Breast epithelium (tissue), 4 donors: ENCODE data around the gene BRS3. TPM values are rescaled to one million over a fixed set of nuclear protein-coding genes. Genes with fewer than 3 reads are reported as not detected.

Experiments
- DNase-seq, 2 donors: peaks; one replicate each; pipeline ENCODE4 v3.0.0-alpha.2; 2019; ENCODE audit warnings: low spot score in 2 of 2
- H3K27ac ChIP-seq, 2 donors: fragments of 200-600 bp; sonication (generic) in 1 of 2; one replicate each; pipeline ENCODE4 v1.5.1; 2016 to 2019; ENCODE audit warnings: mild to moderate bottlenecking in 1 of 2
- H3K27me3 ChIP-seq, 2 donors: fragments of 200-600 bp; sonication (generic) in 1 of 2; one replicate each; pipeline versions ENCODE4 v1.5.1 to v1.6.0; 2017 to 2019; ENCODE audit warnings: control low read depth in 1 of 2, mild to moderate bottlenecking in 1 of 2
- H3K36me3 ChIP-seq: fragments of 200-600 bp; one replicate; pipeline ENCODE4 v1.5.1; 2019
- H3K4me1 ChIP-seq, 2 donors: fragments of 200-600 bp; sonication (generic); one replicate each; pipeline ENCODE4 v1.5.1; 2016 to 2019; ENCODE audit warnings: control low read depth in 1 of 2
- H3K4me3 ChIP-seq, 3 donors: fragments of 200-600 bp; sonication (generic); 1 replicate in 2 of 3; 2 replicates in 1 of 3; pipeline ENCODE4 v1.5.1; 2016 to 2019; ENCODE audit warnings: mild to moderate bottlenecking in 3 of 3, moderate library complexity in 2 of 3
- H3K9me3 ChIP-seq, 2 donors: fragments of 200-600 bp; sonication (generic) in 1 of 2; one replicate each; pipeline ENCODE4 v1.5.1; 2016 to 2019; ENCODE audit warnings: control low read depth in 1 of 2
- POLR2A ChIP-seq: fragments of 450-650 bp; IDR thresholded peaks from one replicate; pipeline ENCODE4 v1.6.1; 2016; ENCODE audit warnings: antibody characterized with exemption, mild to moderate bottlenecking, moderate library complexity
- POLR2AphosphoS5 ChIP-seq, 3 donors: sonication (generic); formaldehyde crosslinking; IDR thresholded peaks; one replicate each; pipeline ENCODE4 v1.6.1; 2017; ENCODE audit warnings: antibody characterized with exemption in 3 of 3
- intact Hi-C: fragments of 100-400 bp; cut with DNase I; formaldehyde crosslinking; loops from one replicate; pipeline ENCODE4 v1.15.1; 2023; ENCODE audit warnings: low total_unique reads
- total RNA-seq, 3 donors: library from RNA; depleted of rRNA; stranded (reverse); fragments of >200 nt; gene quantifications; one replicate each; pipeline ENCODE4 v1.1.0, GENCODE V29; 2016
- TF ChIP-seq, protein P1 (sequence below), 3 donors: fragments of 450-650 bp; IDR thresholded peaks; one replicate each; pipeline ENCODE4 v1.5.1; 2016 to 2017; ENCODE audit warnings: antibody characterized with exemption in 3 of 3, mild to moderate bottlenecking in 3 of 3, moderate library complexity in 3 of 3

BRS3 gene
- total RNA-seq, 3 donors from 2014 or later: not detected

DNA sequence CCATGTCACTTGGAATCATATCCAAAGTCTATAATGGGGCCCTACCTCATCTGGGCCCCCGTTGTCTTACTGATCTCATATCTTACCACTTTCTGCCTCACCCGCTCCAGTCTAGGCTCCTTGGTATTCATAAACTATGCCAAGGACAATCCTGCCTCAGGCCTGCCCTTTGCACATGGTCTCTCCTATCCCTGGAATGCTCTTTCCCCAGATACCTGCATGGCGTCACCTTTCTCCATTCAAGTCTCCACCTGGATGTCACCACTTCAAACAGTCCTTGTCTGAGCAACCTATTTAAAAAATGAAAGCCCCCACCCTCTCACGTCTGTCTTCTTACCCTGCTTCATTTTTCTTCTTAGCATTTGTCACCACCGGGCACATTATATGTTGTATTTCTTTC lies 52.5 kb downstream of the BRS3 start:
- intact Hi-C loops: no loop called here

DNA sequence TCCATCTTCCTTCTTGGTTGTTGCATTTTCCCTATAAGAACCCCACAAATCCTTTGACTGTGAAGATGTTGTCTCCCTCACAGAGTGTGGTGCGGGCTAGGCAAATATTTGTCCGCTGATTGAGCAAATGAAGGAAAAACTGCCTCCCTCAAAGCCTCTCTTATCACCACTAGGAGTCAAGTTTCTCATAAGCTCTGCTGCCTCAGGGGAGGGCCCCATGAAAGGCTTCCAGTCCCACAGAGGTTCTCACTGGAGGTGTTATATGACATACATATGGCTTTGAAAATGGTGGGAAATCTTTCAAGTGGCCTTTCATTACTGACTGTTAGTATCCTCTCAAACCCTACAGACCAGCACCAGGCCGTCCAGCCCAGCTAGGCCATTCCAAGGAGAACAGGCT lies 53.5 kb downstream of the BRS3 start:
- Histone ChIP-seq H3K27me3 (peaks cover 0 to 20% of the 10 kb centered on the region in 2 donors), H3K27ac (no peak overlapping the region), H3K4me3 (no peak overlapping the region), H3K4me1 (no peaks in the 10 kb centered on the region), H3K9me3 (no peaks in the 10 kb centered on the region), H3K36me3 (no peaks in the 10 kb centered on the region)
- TF ChIP-seq POLR2AphosphoS5 (IDR thresholded peaks at IDR 0.05): no peak
- TF ChIP-seq, protein P1, sequence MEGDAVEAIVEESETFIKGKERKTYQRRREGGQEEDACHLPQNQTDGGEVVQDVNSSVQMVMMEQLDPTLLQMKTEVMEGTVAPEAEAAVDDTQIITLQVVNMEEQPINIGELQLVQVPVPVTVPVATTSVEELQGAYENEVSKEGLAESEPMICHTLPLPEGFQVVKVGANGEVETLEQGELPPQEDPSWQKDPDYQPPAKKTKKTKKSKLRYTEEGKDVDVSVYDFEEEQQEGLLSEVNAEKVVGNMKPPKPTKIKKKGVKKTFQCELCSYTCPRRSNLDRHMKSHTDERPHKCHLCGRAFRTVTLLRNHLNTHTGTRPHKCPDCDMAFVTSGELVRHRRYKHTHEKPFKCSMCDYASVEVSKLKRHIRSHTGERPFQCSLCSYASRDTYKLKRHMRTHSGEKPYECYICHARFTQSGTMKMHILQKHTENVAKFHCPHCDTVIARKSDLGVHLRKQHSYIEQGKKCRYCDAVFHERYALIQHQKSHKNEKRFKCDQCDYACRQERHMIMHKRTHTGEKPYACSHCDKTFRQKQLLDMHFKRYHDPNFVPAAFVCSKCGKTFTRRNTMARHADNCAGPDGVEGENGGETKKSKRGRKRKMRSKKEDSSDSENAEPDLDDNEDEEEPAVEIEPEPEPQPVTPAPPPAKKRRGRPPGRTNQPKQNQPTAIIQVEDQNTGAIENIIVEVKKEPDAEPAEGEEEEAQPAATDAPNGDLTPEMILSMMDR (IDR thresholded peaks at IDR 0.05): no peak
- TF ChIP-seq POLR2A: no peak
- intact Hi-C loops: no loop called here
- DNase-seq: no peak

More for the DNA sequence above, 52.5 kb downstream of the BRS3 start:
- H3K36me3 ChIP-seq: no peaks in the 10 kb centered on the region
- no peaks in the 10 kb centered on the region for H3K4me1 ChIP-seq
- H3K27ac ChIP-seq: no peak overlapping the region
- H3K4me3 ChIP-seq: no peak overlapping the region
- no peak for DNase-seq
- TF ChIP-seq POLR2AphosphoS5 (IDR thresholded peaks at IDR 0.05): no peak
- TF ChIP-seq, protein P1 (IDR thresholded peaks at IDR 0.05): no peak
- TF ChIP-seq POLR2A: no peak
- H3K9me3 ChIP-seq: no peaks in the 10 kb centered on the region
- peaks cover 0 to 20% of the 10 kb centered on the region in 2 donors for H3K27me3 ChIP-seq

DNA sequence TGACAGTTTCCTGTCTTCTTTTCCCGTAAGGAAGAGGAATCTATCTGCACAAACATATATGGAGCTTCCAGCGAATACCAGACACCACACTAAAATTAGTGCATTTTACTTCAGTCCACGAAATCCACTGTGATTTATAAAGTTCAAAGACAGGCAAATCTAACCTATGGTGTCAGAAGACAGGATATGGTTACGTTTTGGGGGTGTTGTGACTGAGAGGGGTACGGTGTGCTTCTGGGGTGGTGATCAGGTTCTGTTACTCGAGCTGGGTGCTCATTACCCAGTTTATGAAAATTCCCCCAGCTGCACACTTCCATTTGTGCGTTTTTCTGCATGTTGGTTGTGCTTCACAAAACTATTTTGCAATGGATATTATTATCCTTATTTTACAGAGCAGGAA lies 54.5 kb downstream of the BRS3 start:
- H3K9me3 ChIP-seq: no peaks in the 10 kb centered on the region
- no peak overlapping the region for H3K4me3 ChIP-seq
- H3K4me1 ChIP-seq: no peaks in the 10 kb centered on the region
- DNase-seq: no peak
- peaks cover 0 to 22% of the 10 kb centered on the region in 2 donors for H3K27me3 ChIP-seq
- no peak overlapping the region for H3K27ac ChIP-seq
- no peaks in the 10 kb centered on the region for H3K36me3 ChIP-seq
- intact Hi-C loops: no loop called here
- TF ChIP-seq POLR2AphosphoS5 (IDR thresholded peaks at IDR 0.05): no peak
- TF ChIP-seq, protein P1 (IDR thresholded peaks at IDR 0.05): no peak
- no peak for TF ChIP-seq POLR2A

Other genes starting within 250 kb of the BRS3 start
- 10 to 100 TPM; 10.5 to 48.5 (median 19.3) TPM for gene MAP7D3, start 236.5 kb upstream of the BRS3 start, total RNA-seq
- gene ADGRG4, start 187.0 kb upstream of the BRS3 start, total RNA-seq: under 1 TPM; under 0.01 to 0.16 (median under 0.01) TPM
- gene HTATSF1, start 9.6 kb downstream of the BRS3 start, total RNA-seq: 10 to 100 TPM; 42.0 to 53.4 (median 52.2) TPM
- 1 to 10 TPM in 2 of 3 donors, not detected in 1; 2.5 to 3.9 TPM for gene VGLL1, start 44.3 kb downstream of the BRS3 start, total RNA-seq
- under 1 TPM; 0.29 to 0.33 (median 0.32) TPM for gene CD40LG, start 160.2 kb downstream of the BRS3 start, total RNA-seq